PC-9 (cell line): ENCODE measurements around the gene ACTG1. TPM values are rescaled to one million over a fixed set of nuclear protein-coding genes. Genes with fewer than 3 reads are reported as not detected.

Source experiments
- BruUV-seq: library from RNA; stranded (reverse); fragments of 400-500 nt; replicated peaks from 2 replicates; lab custom pipeline; 2021; lab: Mats Ljungman, UMichigan
- CTCF ChIA-PET: fragments of 300-600 bp; sonication (Branson Sonifier 250); formaldehyde crosslinking; loops from one replicate; lab custom pipeline; 2022; ENCODE audit warnings: antibody characterized with exemption; lab: Charles Lee
- POLR2A ChIA-PET: fragments of 300-600 bp; sonication (Branson Sonifier 250); formaldehyde crosslinking; loops from one replicate; lab custom pipeline; 2022; ENCODE audit warnings: antibody characterized with exemption; ENCODE audit not compliant: unreplicated experiment; lab: Charles Lee
- DNase-seq, 2 experiments: peaks; one replicate each; pipeline versions ENCODE4 v3.0.0 to v3.0.0-alpha.2; 2015 to 2022; ENCODE audit warnings: mixed read lengths in 1 of 2
- H2AFZ ChIP-seq: fragments of 200-600 bp; sonication (generic); 2 replicates; pipeline ENCODE4 v1.8.1; 2017; ENCODE audit warnings: antibody characterized with exemption
- H3F3A ChIP-seq: fragments of 200-600 bp; sonication (generic); 2 replicates; pipeline ENCODE4 v1.8.1; 2017; ENCODE audit warnings: antibody characterized with exemption, mild to moderate bottlenecking, low read depth; ENCODE audit not compliant: insufficient read depth
- H3K27ac ChIP-seq: fragments of 200-600 bp; sonication (generic); 2 replicates; pipeline ENCODE4 v1.6.1; 2016; ENCODE audit warnings: mixed run types
- H3K27me3 ChIP-seq: fragments of 200-600 bp; sonication (generic); 2 replicates; pipeline ENCODE4 v1.6.1; 2016; ENCODE audit warnings: low read depth, mixed run types; ENCODE audit not compliant: insufficient read depth
- H3K36me3 ChIP-seq: fragments of 200-600 bp; sonication (generic); 2 replicates; pipeline ENCODE4 v1.6.1; 2016; ENCODE audit warnings: low read depth, mixed run types
- H3K4me1 ChIP-seq: fragments of 200-600 bp; sonication (generic); replicated peaks from 2 replicates; pipeline ENCODE4 v1.6.1; 2016; ENCODE audit warnings: mixed run types; ENCODE audit not compliant: insufficient read depth
- H3K4me2 ChIP-seq: fragments of 200-600 bp; sonication (generic); 2 replicates; pipeline ENCODE4 v1.6.1; 2017; ENCODE audit warnings: mixed run types
- H3K4me3 ChIP-seq: fragments of 200-600 bp; sonication (generic); 2 replicates; pipeline ENCODE4 v1.6.1; 2016; ENCODE audit warnings: mixed run types
- H3K79me2 ChIP-seq: fragments of 200-600 bp; sonication (generic); 2 replicates; pipeline ENCODE4 v1.6.1; 2017; ENCODE audit warnings: low read depth, mixed run types
- H3K9me2 ChIP-seq: fragments of 200-600 bp; sonication (generic); 2 replicates; pipeline ENCODE4 v1.8.1; 2017; ENCODE audit warnings: mild to moderate bottlenecking; ENCODE audit not compliant: insufficient read depth
- H3K9me3 ChIP-seq: fragments of 200-600 bp; sonication (generic); 2 replicates; pipeline ENCODE4 v1.8.1; 2016; ENCODE audit warnings: low read depth; ENCODE audit not compliant: insufficient read depth
- H4K20me1 ChIP-seq: fragments of 200-600 bp; sonication (generic); 2 replicates; pipeline ENCODE4 v1.8.1; 2017; ENCODE audit not compliant: insufficient read depth
- EZH2 ChIP-seq: fragments of 200-600 bp; sonication (generic); IDR thresholded peaks from 2 replicates; pipeline ENCODE4 v1.8.0; 2017; ENCODE audit warnings: antibody characterized with exemption, low read depth
- intact Hi-C: fragments of 100-400 bp; cut with micrococcal nuclease; formaldehyde crosslinking; loops from one replicate; pipeline ENCODE4 v1.10.0; 2022; ENCODE audit not compliant: unreplicated experiment
- total RNA-seq: library from RNA; stranded (reverse); gene quantifications from 2 replicates; pipeline ENCODE4 v1.2.3, GENCODE V29; 2021
- TF ChIP-seq, protein P1 (sequence below): fragments of 200-600 bp; sonication (generic); conservative IDR thresholded peaks from 2 replicates; pipeline ENCODE4 v1.6.1; 2017; ENCODE audit warnings: mixed run types, antibody characterized with exemption, mild to moderate bottlenecking, moderate library complexity

Gene ACTG1
- total RNA-seq, 1 experiment from 2014 or later, result 3,629 TPM

DNA sequence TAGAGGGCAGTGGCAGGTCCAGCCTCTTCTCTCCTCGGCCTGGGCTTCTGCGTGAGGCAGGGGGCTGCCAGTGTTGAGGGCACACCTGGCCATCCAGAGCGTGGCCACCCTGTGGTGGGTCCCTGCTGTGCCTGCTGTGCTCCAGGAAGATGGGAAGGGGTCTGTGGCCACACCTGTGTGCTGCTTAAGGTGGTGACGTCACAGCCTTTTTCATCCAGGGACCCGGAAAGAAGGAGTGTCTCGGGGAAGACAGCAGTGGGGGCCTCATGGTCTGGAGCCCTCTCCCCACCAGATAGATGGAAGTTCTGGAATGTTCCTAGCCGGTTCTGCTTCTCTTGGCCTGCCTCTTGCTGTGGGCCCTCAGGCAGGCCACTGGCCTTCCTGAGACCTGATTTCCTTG is 36.5 kb downstream of the ACTG1 start:
- ChIA-PET CTCF (no interaction called here), POLR2A (interaction anchor here (0.6 kb wide), 1 partner anchor 16 kb away, joined by 5 read pairs; no protein-coding TSS in a partner anchor)
- Histone ChIP-seq H2AFZ (no peak overlapping the region), H3K4me3 (no peak overlapping the region), H3K79me2 (no peaks in the 10 kb centered on the region), H3F3A (no peaks in the 10 kb centered on the region), H3K4me1 (no peaks in the 10 kb centered on the region), H3K9me3 (no peaks in the 10 kb centered on the region), H4K20me1 (no peaks in the 10 kb centered on the region), H3K27me3 (no peaks in the 10 kb centered on the region), H3K27ac (no peak overlapping the region), H3K4me2 (no peak overlapping the region), H3K9me2 (no peaks in the 10 kb centered on the region), H3K36me3 (no peaks in the 10 kb centered on the region)
- TF ChIP-seq EZH2, result no peak
- TF ChIP-seq, protein P1, sequence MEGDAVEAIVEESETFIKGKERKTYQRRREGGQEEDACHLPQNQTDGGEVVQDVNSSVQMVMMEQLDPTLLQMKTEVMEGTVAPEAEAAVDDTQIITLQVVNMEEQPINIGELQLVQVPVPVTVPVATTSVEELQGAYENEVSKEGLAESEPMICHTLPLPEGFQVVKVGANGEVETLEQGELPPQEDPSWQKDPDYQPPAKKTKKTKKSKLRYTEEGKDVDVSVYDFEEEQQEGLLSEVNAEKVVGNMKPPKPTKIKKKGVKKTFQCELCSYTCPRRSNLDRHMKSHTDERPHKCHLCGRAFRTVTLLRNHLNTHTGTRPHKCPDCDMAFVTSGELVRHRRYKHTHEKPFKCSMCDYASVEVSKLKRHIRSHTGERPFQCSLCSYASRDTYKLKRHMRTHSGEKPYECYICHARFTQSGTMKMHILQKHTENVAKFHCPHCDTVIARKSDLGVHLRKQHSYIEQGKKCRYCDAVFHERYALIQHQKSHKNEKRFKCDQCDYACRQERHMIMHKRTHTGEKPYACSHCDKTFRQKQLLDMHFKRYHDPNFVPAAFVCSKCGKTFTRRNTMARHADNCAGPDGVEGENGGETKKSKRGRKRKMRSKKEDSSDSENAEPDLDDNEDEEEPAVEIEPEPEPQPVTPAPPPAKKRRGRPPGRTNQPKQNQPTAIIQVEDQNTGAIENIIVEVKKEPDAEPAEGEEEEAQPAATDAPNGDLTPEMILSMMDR, result no peak
- intact Hi-C loops, result no loop called here
- no peak for DNase-seq
- BruUV-seq, result no TSS peak

DNA sequence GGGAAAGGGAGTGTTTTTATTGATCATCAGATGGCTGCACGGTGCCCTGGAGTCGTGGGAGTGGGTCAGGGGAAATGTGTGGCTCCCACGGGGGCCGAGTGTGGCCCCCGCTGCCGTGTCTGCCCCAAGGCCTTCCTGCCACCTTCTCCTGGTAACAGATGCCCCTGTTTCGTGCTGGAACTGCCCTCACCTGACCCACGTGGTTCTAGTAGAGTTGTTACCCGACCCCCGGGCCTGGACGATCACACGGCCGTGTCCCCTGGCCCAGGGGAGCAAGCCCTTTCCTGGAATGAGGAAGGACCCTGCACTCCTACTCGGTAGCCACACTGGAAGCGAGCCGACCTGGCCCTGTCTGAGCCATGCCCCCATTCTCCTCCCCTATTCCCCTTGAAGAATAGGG is 37.6 kb downstream of the ACTG1 start:
- no peak for DNase-seq
- H3K36me3 ChIP-seq, result no peaks in the 10 kb centered on the region
- H4K20me1 ChIP-seq, result no peaks in the 10 kb centered on the region
- H3K27me3 ChIP-seq, result no peaks in the 10 kb centered on the region
- no peak overlapping the region for H2AFZ ChIP-seq
- no peaks in the 10 kb centered on the region for H3K9me2 ChIP-seq
- no peaks in the 10 kb centered on the region for H3K9me3 ChIP-seq
- no TSS peak for BruUV-seq
- H3F3A ChIP-seq, result no peaks in the 10 kb centered on the region
- ChIA-PET POLR2A (no interaction called here), CTCF (no interaction called here)
- intact Hi-C loops, result no loop called here
- TF ChIP-seq EZH2, result no peak
- H3K27ac ChIP-seq, result no peak overlapping the region
- H3K79me2 ChIP-seq, result no peaks in the 10 kb centered on the region
- no peaks in the 10 kb centered on the region for H3K4me1 ChIP-seq
- no peak overlapping the region for H3K4me3 ChIP-seq
- no peak overlapping the region for H3K4me2 ChIP-seq

DNA sequence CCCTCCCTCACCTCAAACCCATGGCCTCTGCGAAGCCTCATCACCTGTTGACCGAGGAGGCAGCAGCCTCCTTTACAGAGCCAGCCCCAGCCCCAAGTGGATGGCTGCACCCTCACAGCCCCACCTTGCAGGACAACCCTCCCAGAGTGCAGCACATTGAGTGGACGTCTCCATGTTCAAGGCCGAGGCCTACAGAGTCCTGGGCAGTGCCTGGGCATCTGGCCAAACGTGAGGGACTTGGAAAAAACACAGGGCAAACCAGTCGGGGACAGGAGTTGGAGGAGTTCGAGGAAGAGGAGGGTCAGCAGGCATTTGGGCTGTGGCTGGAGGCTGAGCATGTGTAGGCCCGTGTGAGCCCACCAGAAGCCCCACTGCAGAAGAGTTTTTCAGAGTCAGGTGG is 39.6 kb downstream of the ACTG1 start:
- Histone ChIP-seq H3K4me2 (no peak overlapping the region), H4K20me1 (no peaks in the 10 kb centered on the region), H3K27me3 (no peaks in the 10 kb centered on the region), H3K79me2 (no peaks in the 10 kb centered on the region), H3K27ac (no peak overlapping the region), H3K36me3 (no peaks in the 10 kb centered on the region), H3K9me3 (no peaks in the 10 kb centered on the region), H3K4me3 (no peak overlapping the region), H2AFZ (no peak overlapping the region), H3K9me2 (no peaks in the 10 kb centered on the region), H3K4me1 (no peaks in the 10 kb centered on the region), H3F3A (no peaks in the 10 kb centered on the region)
- intact Hi-C loops, result no loop called here
- no peak for TF ChIP-seq EZH2
- TF ChIP-seq, protein P1, result no peak
- no TSS peak for BruUV-seq
- DNase-seq, result no peak
- POLR2A ChIA-PET, result interaction anchor here (0.7 kb wide), 1 partner anchor 69 kb away, joined by 3 read pairs; no protein-coding TSS in a partner anchor
- CTCF ChIA-PET, result interaction anchor here (0.6 kb wide), 1 partner anchor 11 kb away, joined by 6 read pairs; no protein-coding TSS in a partner anchor
